ENCODE measurements around the gene CCDC106. TPM values are rescaled to one million over a fixed set of nuclear protein-coding genes. Genes with fewer than 3 reads are reported as not detected.

Gene CCDC106
- 36.0 and 41.4 TPM in 2 replicates for total RNA-seq (2014; rRNA removed)
- Bru-seq, nascent RNA, result percentile 55 among the genes with signal in this experiment
- percentile 72 among the genes with signal in this experiment for BruChase-seq, experiment 1, labeled RNA remaining after a 6-hour chase
- BruChase-seq, experiment 2, labeled RNA remaining after a 2-hour chase, result percentile 60 among the genes with signal in this experiment
- long read RNA-seq, transcript CCDC106-202 (5 exons, 2,162 nt), result major isoform, 27 of 64 reads
- long read RNA-seq, transcript CCDC106-201 (6 exons, 1,546 nt), result minor isoform, 14 of 64 reads
- long read RNA-seq, partial matches to known transcripts, result 14 of 64 reads
- long read RNA-seq, other reads (novel, unspliced or antisense), result 3 of 64 reads

GRCh38 chr19:55647732-55648584 lies at the start of gene CCDC106:
CCDC106 (plus strand) TSS chr19:55648212; CDS start chr19:55649047, 835 bp downstream.
- Histone ChIP-seq H3K4me1 (ENCODE audit: insufficient read depth, low read length) (peaks cover 31% of the 10 kb centered on the region), H3K9me2 (replicated peaks; ENCODE audit: low read length) (no peaks in the 10 kb centered on the region), H3K27me3 (ENCODE audit: low read length) (no peaks in the 10 kb centered on the region), H3K4me2 (ENCODE audit: low read length) (peak within 1 kb of the TSS; percentile 98), H3K4me3 (ENCODE audit: low read length) (peak within 1 kb of the TSS; percentile 95), H3K9ac (ENCODE audit: low read length) (peak within 1 kb of the TSS; percentile 86), H3K36me3 (ENCODE audit: low read depth, low read length) (peaks cover 14% of the 10 kb centered on the region), H3F3A (ENCODE audit: low read length, unreplicated experiment) (peaks cover 5% of the 10 kb centered on the region), H3K9me3 (ENCODE audit: low read length) (no peaks in the 10 kb centered on the region), H4K20me1 (ENCODE audit: low read length) (0 out of 2 replicates have a peak, but pooled peaks cover 4% of the 10 kb centered on the region), H2AFZ (ENCODE audit: low read length) (peak within 1 kb of the TSS; percentile 86), H3K27ac (ENCODE audit: low read length) (0 out of 2 replicates have a peak within 1 kb of the TSS, but pooled peaks have one; percentile 13), H3K79me2 (ENCODE audit: low read length) (peaks cover 40% of the 10 kb centered on the region)
- intact Hi-C loops (cut with micrococcal nuclease), result no loop called here
- DNase-seq (peak; percentile 68), ATAC-seq (peak; percentile 25)
- POLR2A ChIA-PET (ENCODE audit: unreplicated experiment), result interaction anchor here (0.6 kb wide), 2 partner anchors 523 to 667 kb away, joined by 3 to 4 read pairs; no protein-coding TSS in a partner anchor
- no TSS peak for BruUV-seq (replicated peaks)
- TF ChIP-seq EZH2phosphoT487 (IDR thresholded peaks at IDR 0.05; ENCODE audit: borderline replicate concordance, low read length) (no peak), EZH2 (IDR thresholded peaks at IDR 0.05; ENCODE audit: low read length, unreplicated experiment) (no peak)
- TF ChIP-seq, protein P1, sequence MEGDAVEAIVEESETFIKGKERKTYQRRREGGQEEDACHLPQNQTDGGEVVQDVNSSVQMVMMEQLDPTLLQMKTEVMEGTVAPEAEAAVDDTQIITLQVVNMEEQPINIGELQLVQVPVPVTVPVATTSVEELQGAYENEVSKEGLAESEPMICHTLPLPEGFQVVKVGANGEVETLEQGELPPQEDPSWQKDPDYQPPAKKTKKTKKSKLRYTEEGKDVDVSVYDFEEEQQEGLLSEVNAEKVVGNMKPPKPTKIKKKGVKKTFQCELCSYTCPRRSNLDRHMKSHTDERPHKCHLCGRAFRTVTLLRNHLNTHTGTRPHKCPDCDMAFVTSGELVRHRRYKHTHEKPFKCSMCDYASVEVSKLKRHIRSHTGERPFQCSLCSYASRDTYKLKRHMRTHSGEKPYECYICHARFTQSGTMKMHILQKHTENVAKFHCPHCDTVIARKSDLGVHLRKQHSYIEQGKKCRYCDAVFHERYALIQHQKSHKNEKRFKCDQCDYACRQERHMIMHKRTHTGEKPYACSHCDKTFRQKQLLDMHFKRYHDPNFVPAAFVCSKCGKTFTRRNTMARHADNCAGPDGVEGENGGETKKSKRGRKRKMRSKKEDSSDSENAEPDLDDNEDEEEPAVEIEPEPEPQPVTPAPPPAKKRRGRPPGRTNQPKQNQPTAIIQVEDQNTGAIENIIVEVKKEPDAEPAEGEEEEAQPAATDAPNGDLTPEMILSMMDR (conservative IDR thresholded peaks at IDR 0.05; ENCODE audit: low read depth, low read length), result no peak
- CTCF ChIA-PET, result interaction anchor here (0.7 to 0.9 kb wide), 3 partner anchors 9 to 48 kb away, joined by 3 to 4 read pairs (median 4); partner anchors contain the start of gene ZNF865

DNA sequence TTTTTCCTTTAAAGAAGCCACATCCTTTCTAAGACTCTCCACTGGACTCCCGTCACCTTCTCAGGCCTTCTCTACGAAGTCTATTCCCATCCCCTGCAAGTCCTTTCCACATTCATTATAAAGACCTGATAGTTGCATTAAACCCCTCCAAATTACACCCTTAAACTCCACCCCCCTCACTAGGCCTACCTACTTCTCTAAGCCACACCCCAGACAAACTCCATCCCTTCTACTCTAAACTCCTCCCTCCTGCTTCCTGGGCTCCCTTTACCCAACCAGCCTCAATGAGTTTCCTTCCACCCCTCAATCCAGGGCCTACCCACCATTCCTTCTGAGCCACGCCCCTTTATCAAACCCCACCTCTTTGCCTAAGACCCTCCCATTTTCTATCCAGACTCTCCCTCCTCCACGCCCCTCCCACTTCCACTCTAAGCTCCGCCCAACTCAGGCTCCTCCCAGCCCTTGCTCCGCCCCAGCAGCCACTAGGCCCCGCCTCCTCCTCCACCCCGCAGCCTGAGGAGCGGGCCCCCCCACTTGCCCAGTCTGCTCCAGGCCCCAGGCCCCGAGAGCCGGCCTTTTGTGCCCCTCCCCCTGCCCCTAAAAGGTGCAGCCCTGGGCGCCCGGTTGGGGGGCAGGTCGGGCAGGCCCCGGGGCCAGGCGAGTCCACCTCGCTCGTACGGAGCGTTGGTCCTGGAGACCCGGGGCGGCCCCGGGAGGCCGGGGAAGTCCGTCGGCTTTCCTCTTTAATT lies 49.1 kb upstream of the CCDC106 start:
- H3K27ac ChIP-seq (ENCODE audit: low read length), result peak overlapping the region; percentile 87
- no peaks in the 10 kb centered on the region for H3K9me3 ChIP-seq (ENCODE audit: low read length)
- no TSS peak for BruUV-seq (replicated peaks)
- DNase-seq (peak; percentile 98), ATAC-seq (peak; percentile 67)
- no peaks in the 10 kb centered on the region for H4K20me1 ChIP-seq (ENCODE audit: low read length)
- H3F3A ChIP-seq (ENCODE audit: low read length, unreplicated experiment), result no peaks in the 10 kb centered on the region
- peaks cover 4% of the 10 kb centered on the region; the same call in 1 of the 2 replicates for H3K36me3 ChIP-seq (ENCODE audit: low read depth, low read length)
- H3K27me3 ChIP-seq (ENCODE audit: low read length), result no peaks in the 10 kb centered on the region
- TF ChIP-seq EZH2phosphoT487 (IDR thresholded peaks at IDR 0.05; ENCODE audit: borderline replicate concordance, low read length) (no peak), EZH2 (IDR thresholded peaks at IDR 0.05; ENCODE audit: low read length, unreplicated experiment) (no peak)
- TF ChIP-seq, protein P1 (conservative IDR thresholded peaks at IDR 0.05; ENCODE audit: low read depth, low read length), result no peak
- intact Hi-C loops (cut with micrococcal nuclease), result loop anchor here (1.0 to 5.0 kb wide), 4 partner anchors 12 to 42 kb away; partner anchors contain the start of genes ZNF579 and ZNF580
- H3K4me2 ChIP-seq (ENCODE audit: low read length), result peak overlapping the region; percentile 85
- peaks cover 12% of the 10 kb centered on the region; the same call in 1 of the 2 replicates for H3K79me2 ChIP-seq (ENCODE audit: low read length)
- peak overlapping the region; percentile 91 for H2AFZ ChIP-seq (ENCODE audit: low read length)
- peak overlapping the region; percentile 77 for H3K4me3 ChIP-seq (ENCODE audit: low read length)
- H3K9ac ChIP-seq (ENCODE audit: low read length), result peak overlapping the region; percentile 95
- ChIA-PET CTCF (interaction anchor here (0.5 to 1.4 kb wide), 4 partner anchors 17 to 433 kb away, joined by 3 to 5 read pairs (median 4); partner anchors contain the start of gene DNAAF3), POLR2A (ENCODE audit: unreplicated experiment) (interaction anchor here (0.6 to 1.2 kb wide), 8 partner anchors 17 to 260 kb away, joined by 3 to 7 read pairs (median 4); partner anchors contain the start of gene ZNF784)
- H3K4me1 ChIP-seq (ENCODE audit: insufficient read depth, low read length), result peaks cover 12% of the 10 kb centered on the region
- H3K9me2 ChIP-seq (replicated peaks; ENCODE audit: low read length), result no peaks in the 10 kb centered on the region
